DOHH2 (cell line): ENCODE measurements around the gene BBC3.

Experiments used
- EZH2phosphoT487 ChIP-seq: fragments of 200-600 bp; sonication (generic); IDR thresholded peaks from 2 replicates; pipeline ENCODE4 v1.6.1; 2017; ENCODE audit warnings: borderline replicate concordance, mild to moderate bottlenecking, antibody characterized with exemption, low read length, moderate library complexity, mixed read lengths
- TF ChIP-seq, protein P1 (sequence below): fragments of 200-600 bp; sonication (generic); IDR thresholded peaks from one replicate; pipeline ENCODE4 v1.5.1; 2014; ENCODE audit warnings: antibody characterized with exemption, mild to moderate bottlenecking, low read depth, low read length; ENCODE audit not compliant: poor library complexity, severe bottlenecking

GRCh38 chr19:47215581-47215980, 15.4 kb downstream of the BBC3 start:
- TF ChIP-seq, protein P1, sequence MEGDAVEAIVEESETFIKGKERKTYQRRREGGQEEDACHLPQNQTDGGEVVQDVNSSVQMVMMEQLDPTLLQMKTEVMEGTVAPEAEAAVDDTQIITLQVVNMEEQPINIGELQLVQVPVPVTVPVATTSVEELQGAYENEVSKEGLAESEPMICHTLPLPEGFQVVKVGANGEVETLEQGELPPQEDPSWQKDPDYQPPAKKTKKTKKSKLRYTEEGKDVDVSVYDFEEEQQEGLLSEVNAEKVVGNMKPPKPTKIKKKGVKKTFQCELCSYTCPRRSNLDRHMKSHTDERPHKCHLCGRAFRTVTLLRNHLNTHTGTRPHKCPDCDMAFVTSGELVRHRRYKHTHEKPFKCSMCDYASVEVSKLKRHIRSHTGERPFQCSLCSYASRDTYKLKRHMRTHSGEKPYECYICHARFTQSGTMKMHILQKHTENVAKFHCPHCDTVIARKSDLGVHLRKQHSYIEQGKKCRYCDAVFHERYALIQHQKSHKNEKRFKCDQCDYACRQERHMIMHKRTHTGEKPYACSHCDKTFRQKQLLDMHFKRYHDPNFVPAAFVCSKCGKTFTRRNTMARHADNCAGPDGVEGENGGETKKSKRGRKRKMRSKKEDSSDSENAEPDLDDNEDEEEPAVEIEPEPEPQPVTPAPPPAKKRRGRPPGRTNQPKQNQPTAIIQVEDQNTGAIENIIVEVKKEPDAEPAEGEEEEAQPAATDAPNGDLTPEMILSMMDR = no peak
- TF ChIP-seq EZH2phosphoT487 = no peak
